GM23338 (cell line): ENCODE data around the gene NTN1. TPM values are rescaled to one million over a fixed set of nuclear protein-coding genes. Genes with fewer than 3 reads are reported as not detected.

Experiments used
- ATAC-seq: fragments of 200-7000 bp; cut with Tn5 transposase; 3 replicates; pipeline ENCODE4 v1.9.1; 2020
- DNase-seq: peaks from one replicate; pipeline ENCODE4 v3.0.0-alpha.2; 2015; ENCODE audit warnings: low spot score
- H2AFZ ChIP-seq: fragments of 200-600 bp; sonication (generic); 2 replicates; pipeline ENCODE4 v1.8.0; 2016; ENCODE audit warnings: antibody characterized with exemption, mild to moderate bottlenecking, moderate library complexity
- H3F3A ChIP-seq: fragments of 200-600 bp; sonication (generic); replicated peaks from 2 replicates; pipeline ENCODE4 v1.8.0; 2017; ENCODE audit warnings: antibody characterized with exemption, mixed run types, low read depth
- H3K27ac ChIP-seq: fragments of 200-600 bp; sonication (generic); 2 replicates; pipeline ENCODE4 v1.6.1; 2016; ENCODE audit warnings: low read depth
- H3K27me3 ChIP-seq: fragments of 200-600 bp; sonication (generic); 2 replicates; pipeline ENCODE4 v1.8.0; 2016; ENCODE audit warnings: mild to moderate bottlenecking, mixed run types, moderate library complexity; ENCODE audit not compliant: insufficient read depth
- H3K36me3 ChIP-seq: fragments of 200-600 bp; sonication (generic); 2 replicates; pipeline ENCODE4 v1.8.0; 2016; ENCODE audit warnings: mild to moderate bottlenecking; ENCODE audit not compliant: insufficient read depth
- H3K4me1 ChIP-seq: fragments of 200-600 bp; sonication (generic); 2 replicates; pipeline ENCODE4 v1.8.0; 2016; ENCODE audit warnings: mild to moderate bottlenecking, moderate library complexity; ENCODE audit not compliant: insufficient read depth
- H3K4me2 ChIP-seq: fragments of 200-600 bp; sonication (generic); 2 replicates; pipeline ENCODE4 v1.7.1; 2017; ENCODE audit warnings: mixed run types
- H3K4me3 ChIP-seq: fragments of 200-600 bp; sonication (generic); 2 replicates; pipeline ENCODE4 v1.6.1; 2016; ENCODE audit warnings: mixed run types
- H3K79me2 ChIP-seq: fragments of 200-600 bp; sonication (generic); replicated peaks from 2 replicates; pipeline ENCODE4 v1.8.0; 2017; ENCODE audit warnings: mild to moderate bottlenecking; ENCODE audit not compliant: insufficient read depth
- H3K9me2 ChIP-seq: fragments of 200-600 bp; sonication (generic); 2 replicates; pipeline ENCODE4 v1.8.0; 2017; ENCODE audit not compliant: insufficient read depth
- H4K20me1 ChIP-seq: fragments of 200-600 bp; sonication (generic); replicated peaks from 2 replicates; pipeline ENCODE4 v1.8.0; 2017; ENCODE audit warnings: mild to moderate bottlenecking; ENCODE audit not compliant: insufficient read depth
- H3K27ac Mint-ChIP-seq: 2 replicates; pipeline ENCODE4 v1.8.0; 2020; ENCODE audit warnings: inconsistent platforms, mild to moderate bottlenecking, moderate library complexity, mixed read lengths
- H3K27me3 Mint-ChIP-seq: 3 replicates; pipeline ENCODE4 v1.8.0; 2022; ENCODE audit warnings: low read depth, mild to moderate bottlenecking, moderate library complexity, mixed read lengths, inconsistent platforms; ENCODE audit not compliant: insufficient read depth, poor library complexity
- H3K36me3 Mint-ChIP-seq: 3 replicates; pipeline ENCODE4 v1.8.0; 2021; ENCODE audit warnings: low read depth, mild to moderate bottlenecking, inconsistent platforms, moderate library complexity, mixed read lengths
- H3K4me1 Mint-ChIP-seq: 3 replicates; pipeline ENCODE4 v1.8.0; 2020; ENCODE audit warnings: mild to moderate bottlenecking, inconsistent platforms, mixed read lengths
- H3K4me3 Mint-ChIP-seq: 3 replicates; pipeline ENCODE4 v1.8.0; 2021; ENCODE audit warnings: moderate library complexity, mild to moderate bottlenecking, inconsistent platforms, mixed read lengths
- H3K9me3 Mint-ChIP-seq: 3 replicates; pipeline ENCODE4 v1.8.0; 2020; ENCODE audit warnings: moderate library complexity, mild to moderate bottlenecking, inconsistent platforms, mixed read lengths
- CREB1 ChIP-seq: fragments of 250-450 bp; sonication (Bioruptor Pico); IDR thresholded peaks from 2 replicates; pipeline ENCODE4 v1.5.0; 2020; ENCODE audit warnings: low read depth, mild to moderate bottlenecking, moderate library complexity
- CTCF ChIP-seq, 2 experiments: fragments of 200-600 bp in 1 of 2; sonication (generic) in 1 of 2; conservative IDR thresholded peaks; 2 replicates each; pipeline versions ENCODE4 v1.5.1 to v1.6.1; 2016 to 2017; ENCODE audit warnings: antibody characterized with exemption in 2 of 2, low read depth in 2 of 2, mild to moderate bottlenecking in 2 of 2, moderate library complexity in 1 of 2
- EZH2 ChIP-seq: fragments of 200-600 bp; sonication (generic); IDR thresholded peaks from one replicate; pipeline ENCODE4 v1.8.0; 2017; ENCODE audit warnings: antibody characterized with exemption, mild to moderate bottlenecking, low read depth; ENCODE audit not compliant: unreplicated experiment
- EZH2phosphoT487 ChIP-seq: fragments of 200-600 bp; sonication (generic); IDR thresholded peaks from one replicate; pipeline ENCODE4 v1.8.1; 2018; ENCODE audit warnings: antibody characterized with exemption; ENCODE audit not compliant: unreplicated experiment
- JUNB ChIP-seq: IDR thresholded peaks from one replicate; pipeline ENCODE4 v1.6.1; 2016; ENCODE audit warnings: antibody characterized with exemption; ENCODE audit not compliant: unreplicated experiment
- NANOG ChIP-seq: IDR thresholded peaks from 2 replicates; pipeline ENCODE4 v1.6.1; 2016; ENCODE audit warnings: antibody characterized with exemption, borderline replicate concordance
- POLR2AphosphoS5 ChIP-seq: IDR thresholded peaks from 2 replicates; pipeline ENCODE4 v1.6.1; 2016; ENCODE audit warnings: antibody characterized with exemption, low read depth
- STAT1 ChIP-seq: IDR thresholded peaks from one replicate; pipeline ENCODE4 v1.6.1; 2016; ENCODE audit warnings: antibody characterized with exemption; ENCODE audit not compliant: unreplicated experiment
- ZNF114 ChIP-seq: fragments of 250-450 bp; sonication (Bioruptor Pico); IDR thresholded peaks from 2 replicates; pipeline ENCODE4 v1.5.0; 2020; ENCODE audit warnings: mild to moderate bottlenecking, moderate library complexity
- ZNF331 ChIP-seq: fragments of 250-450 bp; sonication (Bioruptor Pico); IDR thresholded peaks from 2 replicates; pipeline ENCODE4 v1.5.0; 2020; ENCODE audit warnings: low read depth, mild to moderate bottlenecking, moderate library complexity
- polyA plus RNA-seq: library from polyadenylated mRNA; unstranded; fragments of >200 nt; fragmentation: Nextera tagmentation; extraction: Ambion mirVana; gene quantifications from 2 replicates; pipeline ENCODE4 v1.2.1, GENCODE V29; 2016
- total RNA-seq: library from RNA; depleted of rRNA; stranded (reverse); fragments of >200 nt; shearing (Covaris generic); gene quantifications from 2 replicates; pipeline ENCODE4 v1.2.3, GENCODE V29; 2014
- TF ChIP-seq, protein P1 (sequence below): fragments of 250-450 bp; sonication (Bioruptor Pico); IDR thresholded peaks from 2 replicates; pipeline ENCODE4 v1.5.0; 2020; ENCODE audit warnings: mild to moderate bottlenecking, moderate library complexity
- TF ChIP-seq, protein P2 (sequence below): IDR thresholded peaks from one replicate; pipeline ENCODE4 v1.6.1; 2018; ENCODE audit warnings: antibody characterized with exemption; ENCODE audit not compliant: unreplicated experiment
- TF ChIP-seq, protein P3 (sequence below): IDR thresholded peaks from 2 replicates; pipeline ENCODE4 v1.6.1; 2016; ENCODE audit warnings: antibody characterized with exemption

NTN1 gene
- total and polyA plus RNA-seq, 2 experiments from 2014 or later, result 0.57 to 2.6 TPM

- Histone ChIP-seq H3K36me3 (no peaks in the 10 kb centered on the region), H3K4me1 (peaks cover 17% of the 10 kb centered on the region), H3K79me2 (no peaks in the 10 kb centered on the region), H3K27me3 (peaks cover 12% of the 10 kb centered on the region; the same call in 1 of the 2 replicates), H3K4me3 (peak overlapping the region; percentile 61), H3K9me2 (no peaks in the 10 kb centered on the region), H4K20me1 (no peaks in the 10 kb centered on the region), H3F3A (no peaks in the 10 kb centered on the region), H2AFZ (peak overlapping the region; percentile 95), H3K27ac (no peak overlapping the region), H3K4me2 (peak overlapping the region; percentile 87)
- Mint-ChIP-seq H3K4me3 (peak overlapping the region; percentile 72), H3K27ac (no peak overlapping the region), H3K27me3 (peaks cover 16% of the 10 kb centered on the region), H3K4me1 (peaks cover 29% of the 10 kb centered on the region), H3K9me3 (no peaks in the 10 kb centered on the region; the same call in 2 of the 3 replicates), H3K36me3 (no peaks in the 10 kb centered on the region; the same call in 2 of the 3 replicates)
- peak; percentile 22 for ATAC-seq
- DNase-seq, result no peak
- TF ChIP-seq STAT1 (no peak), CTCF (conservative IDR thresholded peaks at IDR 0.05; ENCODE audit: low read depth in 2 of 2) (no peak), NANOG (no peak), JUNB (no peak), ZNF114 (CRISPR knock-in tag) (no peak), EZH2phosphoT487 (no peak), EZH2 (no peak), ZNF331 (no peak), POLR2AphosphoS5 (no peak), CREB1 (CRISPR knock-in tag) (no peak)
- TF ChIP-seq, protein P1, sequence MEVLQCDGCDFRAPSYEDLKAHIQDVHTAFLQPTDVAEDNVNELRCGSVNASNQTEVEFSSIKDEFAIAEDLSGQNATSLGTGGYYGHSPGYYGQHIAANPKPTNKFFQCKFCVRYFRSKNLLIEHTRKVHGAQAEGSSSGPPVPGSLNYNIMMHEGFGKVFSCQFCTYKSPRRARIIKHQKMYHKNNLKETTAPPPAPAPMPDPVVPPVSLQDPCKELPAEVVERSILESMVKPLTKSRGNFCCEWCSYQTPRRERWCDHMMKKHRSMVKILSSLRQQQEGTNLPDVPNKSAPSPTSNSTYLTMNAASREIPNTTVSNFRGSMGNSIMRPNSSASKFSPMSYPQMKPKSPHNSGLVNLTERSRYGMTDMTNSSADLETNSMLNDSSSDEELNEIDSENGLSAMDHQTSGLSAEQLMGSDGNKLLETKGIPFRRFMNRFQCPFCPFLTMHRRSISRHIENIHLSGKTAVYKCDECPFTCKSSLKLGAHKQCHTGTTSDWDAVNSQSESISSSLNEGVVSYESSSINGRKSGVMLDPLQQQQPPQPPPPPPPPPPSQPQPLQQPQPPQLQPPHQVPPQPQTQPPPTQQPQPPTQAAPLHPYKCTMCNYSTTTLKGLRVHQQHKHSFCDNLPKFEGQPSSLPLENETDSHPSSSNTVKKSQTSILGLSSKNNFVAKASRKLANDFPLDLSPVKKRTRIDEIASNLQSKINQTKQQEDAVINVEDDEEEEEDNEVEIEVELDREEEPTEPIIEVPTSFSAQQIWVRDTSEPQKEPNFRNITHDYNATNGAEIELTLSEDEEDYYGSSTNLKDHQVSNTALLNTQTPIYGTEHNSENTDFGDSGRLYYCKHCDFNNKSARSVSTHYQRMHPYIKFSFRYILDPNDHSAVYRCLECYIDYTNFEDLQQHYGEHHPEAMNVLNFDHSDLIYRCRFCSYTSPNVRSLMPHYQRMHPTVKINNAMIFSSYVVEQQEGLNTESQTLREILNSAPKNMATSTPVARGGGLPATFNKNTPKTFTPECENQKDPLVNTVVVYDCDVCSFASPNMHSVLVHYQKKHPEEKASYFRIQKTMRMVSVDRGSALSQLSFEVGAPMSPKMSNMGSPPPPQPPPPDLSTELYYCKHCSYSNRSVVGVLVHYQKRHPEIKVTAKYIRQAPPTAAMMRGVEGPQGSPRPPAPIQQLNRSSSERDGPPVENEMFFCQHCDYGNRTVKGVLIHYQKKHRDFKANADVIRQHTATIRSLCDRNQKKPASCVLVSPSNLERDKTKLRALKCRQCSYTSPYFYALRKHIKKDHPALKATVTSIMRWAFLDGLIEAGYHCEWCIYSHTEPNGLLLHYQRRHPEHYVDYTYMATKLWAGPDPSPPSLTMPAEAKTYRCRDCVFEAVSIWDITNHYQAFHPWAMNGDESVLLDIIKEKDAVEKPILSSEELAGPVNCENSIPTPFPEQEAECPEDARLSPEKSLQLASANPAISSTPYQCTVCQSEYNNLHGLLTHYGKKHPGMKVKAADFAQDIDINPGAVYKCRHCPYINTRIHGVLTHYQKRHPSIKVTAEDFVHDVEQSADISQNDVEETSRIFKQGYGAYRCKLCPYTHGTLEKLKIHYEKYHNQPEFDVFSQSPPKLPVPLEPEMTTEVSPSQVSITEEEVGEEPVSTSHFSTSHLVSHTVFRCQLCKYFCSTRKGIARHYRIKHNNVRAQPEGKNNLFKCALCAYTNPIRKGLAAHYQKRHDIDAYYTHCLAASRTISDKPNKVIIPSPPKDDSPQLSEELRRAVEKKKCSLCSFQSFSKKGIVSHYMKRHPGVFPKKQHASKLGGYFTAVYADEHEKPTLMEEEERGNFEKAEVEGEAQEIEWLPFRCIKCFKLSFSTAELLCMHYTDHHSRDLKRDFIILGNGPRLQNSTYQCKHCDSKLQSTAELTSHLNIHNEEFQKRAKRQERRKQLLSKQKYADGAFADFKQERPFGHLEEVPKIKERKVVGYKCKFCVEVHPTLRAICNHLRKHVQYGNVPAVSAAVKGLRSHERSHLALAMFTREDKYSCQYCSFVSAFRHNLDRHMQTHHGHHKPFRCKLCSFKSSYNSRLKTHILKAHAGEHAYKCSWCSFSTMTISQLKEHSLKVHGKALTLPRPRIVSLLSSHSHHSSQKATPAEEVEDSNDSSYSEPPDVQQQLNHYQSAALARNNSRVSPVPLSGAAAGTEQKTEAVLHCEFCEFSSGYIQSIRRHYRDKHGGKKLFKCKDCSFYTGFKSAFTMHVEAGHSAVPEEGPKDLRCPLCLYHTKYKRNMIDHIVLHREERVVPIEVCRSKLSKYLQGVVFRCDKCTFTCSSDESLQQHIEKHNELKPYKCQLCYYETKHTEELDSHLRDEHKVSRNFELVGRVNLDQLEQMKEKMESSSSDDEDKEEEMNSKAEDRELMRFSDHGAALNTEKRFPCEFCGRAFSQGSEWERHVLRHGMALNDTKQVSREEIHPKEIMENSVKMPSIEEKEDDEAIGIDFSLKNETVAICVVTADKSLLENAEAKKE (CRISPR knock-in tag), result no peak
- TF ChIP-seq, protein P2, sequence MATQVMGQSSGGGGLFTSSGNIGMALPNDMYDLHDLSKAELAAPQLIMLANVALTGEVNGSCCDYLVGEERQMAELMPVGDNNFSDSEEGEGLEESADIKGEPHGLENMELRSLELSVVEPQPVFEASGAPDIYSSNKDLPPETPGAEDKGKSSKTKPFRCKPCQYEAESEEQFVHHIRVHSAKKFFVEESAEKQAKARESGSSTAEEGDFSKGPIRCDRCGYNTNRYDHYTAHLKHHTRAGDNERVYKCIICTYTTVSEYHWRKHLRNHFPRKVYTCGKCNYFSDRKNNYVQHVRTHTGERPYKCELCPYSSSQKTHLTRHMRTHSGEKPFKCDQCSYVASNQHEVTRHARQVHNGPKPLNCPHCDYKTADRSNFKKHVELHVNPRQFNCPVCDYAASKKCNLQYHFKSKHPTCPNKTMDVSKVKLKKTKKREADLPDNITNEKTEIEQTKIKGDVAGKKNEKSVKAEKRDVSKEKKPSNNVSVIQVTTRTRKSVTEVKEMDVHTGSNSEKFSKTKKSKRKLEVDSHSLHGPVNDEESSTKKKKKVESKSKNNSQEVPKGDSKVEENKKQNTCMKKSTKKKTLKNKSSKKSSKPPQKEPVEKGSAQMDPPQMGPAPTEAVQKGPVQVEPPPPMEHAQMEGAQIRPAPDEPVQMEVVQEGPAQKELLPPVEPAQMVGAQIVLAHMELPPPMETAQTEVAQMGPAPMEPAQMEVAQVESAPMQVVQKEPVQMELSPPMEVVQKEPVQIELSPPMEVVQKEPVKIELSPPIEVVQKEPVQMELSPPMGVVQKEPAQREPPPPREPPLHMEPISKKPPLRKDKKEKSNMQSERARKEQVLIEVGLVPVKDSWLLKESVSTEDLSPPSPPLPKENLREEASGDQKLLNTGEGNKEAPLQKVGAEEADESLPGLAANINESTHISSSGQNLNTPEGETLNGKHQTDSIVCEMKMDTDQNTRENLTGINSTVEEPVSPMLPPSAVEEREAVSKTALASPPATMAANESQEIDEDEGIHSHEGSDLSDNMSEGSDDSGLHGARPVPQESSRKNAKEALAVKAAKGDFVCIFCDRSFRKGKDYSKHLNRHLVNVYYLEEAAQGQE, result no peak
- TF ChIP-seq, protein P3, sequence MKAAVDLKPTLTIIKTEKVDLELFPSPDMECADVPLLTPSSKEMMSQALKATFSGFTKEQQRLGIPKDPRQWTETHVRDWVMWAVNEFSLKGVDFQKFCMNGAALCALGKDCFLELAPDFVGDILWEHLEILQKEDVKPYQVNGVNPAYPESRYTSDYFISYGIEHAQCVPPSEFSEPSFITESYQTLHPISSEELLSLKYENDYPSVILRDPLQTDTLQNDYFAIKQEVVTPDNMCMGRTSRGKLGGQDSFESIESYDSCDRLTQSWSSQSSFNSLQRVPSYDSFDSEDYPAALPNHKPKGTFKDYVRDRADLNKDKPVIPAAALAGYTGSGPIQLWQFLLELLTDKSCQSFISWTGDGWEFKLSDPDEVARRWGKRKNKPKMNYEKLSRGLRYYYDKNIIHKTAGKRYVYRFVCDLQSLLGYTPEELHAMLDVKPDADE, result no peak
These were observed 218.0 kb downstream of the NTN1 start for GRCh38 chr17:9239246-9239792.
